Measurements from ENCODE around the gene CD99L2.
"Not testable (repeated sequence)": the region's sequence is repeated elsewhere in the genome, so short reads cannot be mapped to it uniquely, and the experiment has no call there.

The CD99L2 gene

DNA sequence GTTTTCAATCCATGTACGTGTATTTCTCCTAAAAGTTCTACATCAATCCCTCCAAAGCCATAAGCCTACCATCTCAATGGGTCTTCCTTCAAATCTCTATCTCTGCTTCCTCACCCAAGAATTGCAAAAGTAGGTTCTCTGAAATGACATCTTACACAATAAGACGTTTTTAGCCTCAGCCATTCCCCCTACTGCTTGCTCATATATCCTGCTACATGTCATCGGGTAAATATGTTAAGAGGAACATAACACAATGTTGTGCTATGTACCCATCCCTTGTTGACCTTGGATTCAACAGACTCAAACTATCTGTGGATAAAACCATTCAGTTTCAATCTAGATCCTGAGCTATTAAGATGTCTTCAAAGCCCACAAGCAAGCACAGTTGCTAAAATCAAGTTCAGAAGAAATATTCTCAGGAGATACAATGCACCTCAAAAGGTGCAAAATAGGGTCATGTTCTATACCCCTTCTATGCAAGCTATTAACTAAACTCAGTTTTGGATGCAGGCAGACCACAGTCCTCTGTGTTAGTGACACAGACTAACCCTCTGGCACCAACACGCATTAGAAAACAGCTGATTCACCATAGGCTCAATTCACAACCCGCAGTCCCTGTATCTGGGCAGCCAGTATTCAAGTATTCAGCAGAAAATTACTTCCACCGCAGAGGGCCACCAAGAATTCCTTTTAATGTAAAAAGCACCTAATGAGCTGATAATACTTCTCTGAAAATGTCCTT lies 56.8 kb downstream of the CD99L2 start:
- no peaks in the 10 kb centered on the region for H3K27me3 ChIP-seq (ENCODE audit: control insufficient read depth, insufficient read depth, low read length)
- peaks cover 10% of the 10 kb centered on the region; the same call in 1 of the 2 replicates for H3K4me1 ChIP-seq (ENCODE audit: control insufficient read depth, insufficient read depth, low read length)
- H3K27ac ChIP-seq (ENCODE audit: low read depth, low read length), result no peak overlapping the region
- no peaks in the 10 kb centered on the region for H3K9me3 ChIP-seq (ENCODE audit: control insufficient read depth, insufficient read depth, low read depth, low read length)
- H3K9ac ChIP-seq (ENCODE audit: low read length), result no peak overlapping the region
- H3K36me3 ChIP-seq (ENCODE audit: control insufficient read depth, insufficient read depth, low read length), result no peaks in the 10 kb centered on the region
- H3K4me3 ChIP-seq (ENCODE audit: low read depth, low read length), result no peak overlapping the region

DNA sequence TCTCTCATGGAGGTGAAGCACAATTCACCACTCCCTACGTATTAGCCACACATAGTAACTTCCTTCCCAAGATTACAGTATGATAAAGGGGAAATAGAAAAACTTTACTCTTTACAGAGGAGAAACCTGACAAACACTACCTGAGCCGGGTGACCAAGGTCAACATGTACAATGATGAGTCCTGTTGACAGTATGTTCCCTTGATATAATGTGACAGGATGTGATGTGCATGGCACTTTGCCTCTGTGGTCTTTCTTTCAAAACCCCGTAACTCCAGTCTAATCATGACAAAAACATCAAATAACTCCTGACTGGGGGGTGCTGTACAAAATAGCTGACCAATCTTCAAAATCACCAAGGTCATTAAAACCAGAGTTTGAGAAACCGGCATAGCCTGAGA lies 60.6 kb downstream of the CD99L2 start:
- H3K27ac ChIP-seq (ENCODE audit: low read depth, low read length), result no peak overlapping the region
- H3K9me3 ChIP-seq (ENCODE audit: control insufficient read depth, insufficient read depth, low read depth, low read length), result peaks cover 7% of the 10 kb centered on the region; the same call in 1 of the 2 replicates
- H3K27me3 ChIP-seq (ENCODE audit: control insufficient read depth, insufficient read depth, low read length), result no peaks in the 10 kb centered on the region
- no peak overlapping the region for H3K9ac ChIP-seq (ENCODE audit: low read length)
- H3K4me3 ChIP-seq (ENCODE audit: low read depth, low read length), result no peak overlapping the region
- peaks cover 4% of the 10 kb centered on the region; the same call in 1 of the 2 replicates for H3K36me3 ChIP-seq (ENCODE audit: control insufficient read depth, insufficient read depth, low read length)
- peaks cover 10% of the 10 kb centered on the region; the same call in 1 of the 2 replicates for H3K4me1 ChIP-seq (ENCODE audit: control insufficient read depth, insufficient read depth, low read length)

DNA sequence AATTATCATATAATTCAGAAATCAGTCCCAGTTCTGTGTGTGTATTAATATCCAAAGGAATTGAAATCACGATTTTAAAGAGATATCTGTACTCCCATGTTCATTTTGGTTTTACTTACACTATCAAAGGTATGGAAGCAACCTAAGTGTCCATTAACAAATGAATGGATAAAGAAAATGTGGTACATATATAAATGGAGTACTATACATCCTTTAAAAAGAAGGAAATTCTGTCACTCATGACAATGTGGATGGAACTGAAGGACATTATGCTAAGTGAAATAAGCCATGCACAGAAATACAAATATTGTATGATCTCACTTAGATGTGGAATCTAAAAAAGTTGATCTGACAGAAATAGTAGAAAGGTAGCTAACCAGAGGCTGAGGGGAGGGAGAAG lies 63.8 kb downstream of the CD99L2 start:
- H3K4me3 ChIP-seq (ENCODE audit: low read depth, low read length), result no peak overlapping the region
- H3K36me3 ChIP-seq (ENCODE audit: control insufficient read depth, insufficient read depth, low read length), result peaks cover 4% of the 10 kb centered on the region; the same call in 1 of the 2 replicates
- H3K27ac ChIP-seq (ENCODE audit: low read depth, low read length), result no peak overlapping the region
- peaks cover 7% of the 10 kb centered on the region; the same call in 1 of the 2 replicates for H3K9me3 ChIP-seq (ENCODE audit: control insufficient read depth, insufficient read depth, low read depth, low read length)
- no peak overlapping the region for H3K9ac ChIP-seq (ENCODE audit: low read length)
- no peaks in the 10 kb centered on the region for H3K27me3 ChIP-seq (ENCODE audit: control insufficient read depth, insufficient read depth, low read length)
- H3K4me1 ChIP-seq (ENCODE audit: control insufficient read depth, insufficient read depth, low read length), result no peaks in the 10 kb centered on the region

DNA sequence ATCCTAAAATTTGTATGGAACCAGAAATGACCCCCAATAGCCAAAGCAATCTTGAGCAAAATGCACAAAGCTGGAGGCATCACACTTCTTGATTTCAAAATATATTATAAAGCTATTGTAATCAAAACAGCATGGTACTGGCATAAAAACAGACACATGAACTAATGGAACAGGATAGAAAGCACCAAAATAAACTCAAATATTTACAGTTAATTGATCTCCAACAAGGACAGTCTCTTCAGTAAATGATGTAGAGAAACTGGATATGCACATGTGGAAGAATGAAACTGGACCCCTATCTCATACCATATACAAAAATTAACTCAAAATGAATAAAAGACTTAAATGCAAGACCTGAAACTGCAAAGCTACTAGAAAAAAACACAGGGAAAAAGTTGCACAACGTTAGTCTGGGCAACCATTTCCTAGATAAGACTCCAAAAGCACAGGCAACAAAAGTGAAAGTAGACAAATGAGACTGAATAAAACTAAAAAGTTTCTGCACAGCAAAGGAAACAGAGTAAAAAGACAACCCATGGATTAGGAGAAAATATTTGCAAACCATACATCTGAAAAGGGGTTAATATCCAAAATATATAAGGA lies 64.9 kb downstream of the CD99L2 start:
- Histone ChIP-seq H3K9me3 (ENCODE audit: control insufficient read depth, insufficient read depth, low read depth, low read length) (peaks cover 7% of the 10 kb centered on the region; the same call in 1 of the 2 replicates), H3K4me1 (ENCODE audit: control insufficient read depth, insufficient read depth, low read length) (no peaks in the 10 kb centered on the region), H3K27me3 (ENCODE audit: control insufficient read depth, insufficient read depth, low read length) (no peaks in the 10 kb centered on the region), H3K4me3 (ENCODE audit: low read depth, low read length) (no peak overlapping the region), H3K36me3 (ENCODE audit: control insufficient read depth, insufficient read depth, low read length) (peaks cover 6% of the 10 kb centered on the region; the same call in 1 of the 2 replicates), H3K27ac (ENCODE audit: low read depth, low read length) (no peak overlapping the region), H3K9ac (ENCODE audit: low read length) (no peak overlapping the region)

DNA sequence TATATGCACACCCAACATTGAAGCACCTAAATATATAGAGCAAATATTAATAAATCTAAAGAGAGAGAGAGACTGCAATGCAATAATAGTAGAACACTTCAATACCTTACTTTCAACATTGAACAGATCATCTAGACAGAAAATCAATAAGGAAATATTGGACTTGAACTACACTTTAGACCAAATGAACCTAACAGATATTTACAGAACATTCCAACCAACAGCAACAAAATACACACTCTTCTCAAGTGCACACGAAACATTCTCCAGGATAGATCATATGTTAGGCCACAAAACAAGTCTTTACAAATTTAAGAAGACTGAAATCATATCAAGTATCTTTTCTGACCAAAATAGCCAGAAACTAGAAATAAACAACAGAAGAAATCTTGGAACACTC lies 66.6 kb downstream of the CD99L2 start:
- no peaks in the 10 kb centered on the region for H3K27me3 ChIP-seq (ENCODE audit: control insufficient read depth, insufficient read depth, low read length)
- H3K36me3 ChIP-seq (ENCODE audit: control insufficient read depth, insufficient read depth, low read length), result peaks cover 13% of the 10 kb centered on the region; the same call in 1 of the 2 replicates
- no peak overlapping the region for H3K27ac ChIP-seq (ENCODE audit: low read depth, low read length)

DNA sequence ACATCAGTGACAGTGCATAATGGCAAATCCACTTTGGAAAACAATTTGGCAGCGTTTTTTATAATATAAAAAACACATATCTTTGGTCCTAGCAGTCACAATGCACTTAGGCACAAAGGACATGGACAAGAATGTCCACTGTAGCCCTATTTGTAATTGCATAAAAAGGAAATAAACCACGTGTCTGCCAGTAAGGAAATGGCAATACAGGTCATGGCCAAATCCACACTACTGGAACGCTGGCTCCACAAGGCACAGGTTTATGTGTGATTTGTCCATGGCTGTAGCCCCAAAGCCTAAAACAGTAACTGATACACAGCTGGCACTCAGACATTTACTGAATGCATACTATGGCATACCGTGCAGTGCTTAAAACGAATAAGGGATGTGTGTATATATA lies 69.7 kb downstream of the CD99L2 start:
- no peak overlapping the region for H3K4me3 ChIP-seq (ENCODE audit: low read depth, low read length)
- no peak overlapping the region for H3K27ac ChIP-seq (ENCODE audit: low read depth, low read length)
- no peaks in the 10 kb centered on the region for H3K4me1 ChIP-seq (ENCODE audit: control insufficient read depth, insufficient read depth, low read length)
- H3K27me3 ChIP-seq (ENCODE audit: control insufficient read depth, insufficient read depth, low read length), result no peaks in the 10 kb centered on the region
- H3K9ac ChIP-seq (ENCODE audit: low read length), result no peak overlapping the region
- H3K36me3 ChIP-seq (ENCODE audit: control insufficient read depth, insufficient read depth, low read length), result peaks cover 11% of the 10 kb centered on the region; the same call in 1 of the 2 replicates
- H3K9me3 ChIP-seq (ENCODE audit: control insufficient read depth, insufficient read depth, low read depth, low read length), result no peaks in the 10 kb centered on the region

More for the DNA sequence above, 66.6 kb downstream of the CD99L2 start:
- H3K4me3 ChIP-seq (ENCODE audit: low read depth, low read length), result no peak overlapping the region
- no peaks in the 10 kb centered on the region for H3K4me1 ChIP-seq (ENCODE audit: control insufficient read depth, insufficient read depth, low read length)
- no peak overlapping the region for H3K9ac ChIP-seq (ENCODE audit: low read length)
- H3K9me3 ChIP-seq (ENCODE audit: control insufficient read depth, insufficient read depth, low read depth, low read length), result peaks cover 7% of the 10 kb centered on the region; the same call in 1 of the 2 replicates

DNA sequence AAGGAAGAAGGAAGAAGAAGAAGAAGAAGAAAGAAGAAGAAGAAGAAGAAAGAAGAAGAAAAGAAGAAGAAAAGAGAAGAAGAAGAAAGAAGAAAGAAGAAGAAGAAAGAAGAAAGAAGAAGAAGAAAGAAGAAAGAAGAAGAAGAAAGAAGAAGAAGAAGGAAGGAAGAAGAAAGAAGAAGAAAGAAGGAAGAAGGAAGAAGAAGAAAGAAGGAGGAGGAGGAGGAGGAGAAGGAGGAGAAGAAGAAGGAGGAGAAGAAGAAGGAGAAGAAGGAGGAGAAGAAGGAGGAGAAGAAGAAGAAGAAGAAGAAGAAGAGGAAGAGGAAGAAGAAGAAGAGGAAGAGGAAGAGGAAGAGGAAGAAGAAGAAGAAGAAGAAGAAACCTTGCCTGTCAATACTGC lies 74.1 kb downstream of the CD99L2 start:
- H3K9ac ChIP-seq (ENCODE audit: low read length); H3K4me3 ChIP-seq (ENCODE audit: low read depth, low read length); H3K27me3 ChIP-seq (ENCODE audit: control insufficient read depth, insufficient read depth, low read length); H3K27ac ChIP-seq (ENCODE audit: low read depth, low read length); H3K4me1 ChIP-seq (ENCODE audit: control insufficient read depth, insufficient read depth, low read length): not testable (repeated sequence)
- Histone ChIP-seq H3K36me3 (ENCODE audit: control insufficient read depth, insufficient read depth, low read length) (peaks cover 13% of the 10 kb centered on the region; the same call in 1 of the 2 replicates), H3K9me3 (ENCODE audit: control insufficient read depth, insufficient read depth, low read depth, low read length) (peaks cover 15% of the 10 kb centered on the region)

DNA sequence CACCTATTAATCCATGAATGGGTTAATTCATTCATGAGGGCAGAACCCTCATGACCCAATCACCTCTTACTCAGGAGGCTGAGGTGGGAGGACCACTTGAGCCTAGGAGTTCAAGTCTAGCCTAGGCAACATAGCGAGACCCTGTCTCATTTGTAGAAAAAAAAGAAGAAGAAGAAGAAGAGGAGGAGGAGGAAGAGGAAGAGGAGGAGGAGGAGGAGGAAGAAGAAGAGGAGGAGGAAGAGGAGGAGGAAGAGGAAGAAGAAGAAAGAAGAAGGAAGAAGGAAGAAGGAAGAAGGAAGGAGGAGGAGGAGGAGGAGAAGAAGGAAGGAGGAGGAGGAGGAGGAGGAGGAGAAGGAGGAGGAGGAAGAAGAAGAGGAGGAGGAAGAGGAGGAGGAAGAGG lies 74.6 kb downstream of the CD99L2 start:
- peaks cover 15% of the 10 kb centered on the region for H3K9me3 ChIP-seq (ENCODE audit: control insufficient read depth, insufficient read depth, low read depth, low read length)
- not testable (repeated sequence) for H3K9ac ChIP-seq (ENCODE audit: low read length); H3K4me1 ChIP-seq (ENCODE audit: control insufficient read depth, insufficient read depth, low read length); H3K27me3 ChIP-seq (ENCODE audit: control insufficient read depth, insufficient read depth, low read length); H3K4me3 ChIP-seq (ENCODE audit: low read depth, low read length); H3K27ac ChIP-seq (ENCODE audit: low read depth, low read length)
- H3K36me3 ChIP-seq (ENCODE audit: control insufficient read depth, insufficient read depth, low read length), result peaks cover 11% of the 10 kb centered on the region; the same call in 1 of the 2 replicates

DNA sequence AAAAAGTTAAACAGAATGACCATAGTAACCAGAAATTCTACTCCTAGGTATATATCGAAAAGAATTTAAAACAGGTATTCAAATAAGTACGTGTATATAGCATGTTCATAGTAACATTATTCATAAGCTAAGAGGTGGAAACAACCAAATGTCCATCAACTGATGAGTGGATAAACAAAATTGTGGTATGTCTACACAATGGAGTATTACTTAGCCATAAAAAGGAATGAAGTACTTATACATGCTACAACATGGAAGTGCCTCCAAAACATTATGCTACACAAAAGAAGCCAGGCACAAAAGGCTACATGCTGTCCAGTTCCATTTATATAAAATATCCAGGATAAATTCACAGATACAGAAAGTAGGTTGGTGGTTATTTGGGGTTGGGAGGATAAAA lies 76.5 kb downstream of the CD99L2 start:
- no peak overlapping the region for H3K4me3 ChIP-seq (ENCODE audit: low read depth, low read length)
- H3K27me3 ChIP-seq (ENCODE audit: control insufficient read depth, insufficient read depth, low read length), result no peaks in the 10 kb centered on the region
- H3K9me3 ChIP-seq (ENCODE audit: control insufficient read depth, insufficient read depth, low read depth, low read length), result peaks cover 15% of the 10 kb centered on the region
- no peak overlapping the region for H3K27ac ChIP-seq (ENCODE audit: low read depth, low read length)
- H3K4me1 ChIP-seq (ENCODE audit: control insufficient read depth, insufficient read depth, low read length), result no peaks in the 10 kb centered on the region
- peaks cover 6% of the 10 kb centered on the region; the same call in 1 of the 2 replicates for H3K36me3 ChIP-seq (ENCODE audit: control insufficient read depth, insufficient read depth, low read length)
- no peak overlapping the region for H3K9ac ChIP-seq (ENCODE audit: low read length)

DNA sequence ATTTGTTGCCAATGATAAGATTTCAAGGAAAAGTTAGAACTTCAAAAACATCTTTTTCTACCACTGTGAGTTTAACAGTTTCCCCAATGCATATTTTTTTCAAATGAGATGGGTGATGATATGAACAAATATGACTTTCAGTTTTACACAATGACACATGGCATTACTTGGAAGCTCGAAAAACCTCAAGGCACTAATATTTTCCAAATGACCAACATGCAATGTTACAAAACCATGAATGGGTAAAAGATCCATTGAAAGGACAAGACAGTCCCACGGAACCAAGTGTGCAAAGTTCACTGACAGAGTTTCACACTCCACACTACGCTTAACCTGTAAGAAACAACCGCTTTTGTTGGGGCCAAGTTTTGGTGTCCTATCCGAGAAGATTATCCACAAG lies 84.5 kb downstream of the CD99L2 start:
- H3K9me3 ChIP-seq (ENCODE audit: control insufficient read depth, insufficient read depth, low read depth, low read length), result no peaks in the 10 kb centered on the region
- no peak overlapping the region for H3K4me3 ChIP-seq (ENCODE audit: low read depth, low read length)
- H3K36me3 ChIP-seq (ENCODE audit: control insufficient read depth, insufficient read depth, low read length), result peaks cover 15% of the 10 kb centered on the region
- H3K27me3 ChIP-seq (ENCODE audit: control insufficient read depth, insufficient read depth, low read length), result no peaks in the 10 kb centered on the region
- no peak overlapping the region for H3K27ac ChIP-seq (ENCODE audit: low read depth, low read length)
- no peak overlapping the region for H3K9ac ChIP-seq (ENCODE audit: low read length)
- no peaks in the 10 kb centered on the region for H3K4me1 ChIP-seq (ENCODE audit: control insufficient read depth, insufficient read depth, low read length)

DNA sequence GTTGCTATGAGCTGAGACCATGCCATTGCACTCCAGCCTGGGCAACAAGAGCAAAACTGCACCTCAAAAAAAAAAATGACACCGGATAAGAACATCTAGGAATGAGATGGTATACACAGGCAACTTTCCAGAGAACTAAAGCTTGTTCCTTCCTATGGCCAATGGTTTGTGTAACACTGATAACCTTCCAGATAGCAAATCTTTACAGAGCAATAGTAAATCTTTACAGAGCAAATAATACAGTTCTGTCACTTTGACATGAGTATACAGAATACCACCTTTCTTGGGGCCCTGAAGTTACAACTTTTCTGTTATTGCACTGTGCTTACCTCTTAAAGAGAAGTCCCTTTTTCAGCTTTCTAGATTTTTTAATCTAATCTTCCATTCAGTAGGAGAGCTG lies 91.6 kb downstream of the CD99L2 start:
- Histone ChIP-seq H3K36me3 (ENCODE audit: control insufficient read depth, insufficient read depth, low read length) (peaks cover 4% of the 10 kb centered on the region; the same call in 1 of the 2 replicates), H3K27me3 (ENCODE audit: control insufficient read depth, insufficient read depth, low read length) (no peaks in the 10 kb centered on the region), H3K27ac (ENCODE audit: low read depth, low read length) (no peak overlapping the region)

More for the DNA sequence above, 91.6 kb downstream of the CD99L2 start:
- H3K9me3 ChIP-seq (ENCODE audit: control insufficient read depth, insufficient read depth, low read depth, low read length), result no peaks in the 10 kb centered on the region
- no peak overlapping the region for H3K9ac ChIP-seq (ENCODE audit: low read length)
- H3K4me1 ChIP-seq (ENCODE audit: control insufficient read depth, insufficient read depth, low read length), result no peaks in the 10 kb centered on the region
- no peak overlapping the region for H3K4me3 ChIP-seq (ENCODE audit: low read depth, low read length)

Data from HUES6 (cell line).